HG03135 (cell line): ENCODE results near the gene DNAL1.
"Not testable (repeated sequence)": the region's sequence is repeated elsewhere in the genome, so short reads cannot be mapped to it uniquely, and the experiment has no call there.

Experiments
- ATAC-seq: cut with Tn5 transposase; IDR thresholded peaks from one replicate; pipeline ENCODE4 v1.9.1; 2021; ENCODE audit warnings: mild to moderate bottlenecking, moderate library complexity; ENCODE audit not compliant: unreplicated experiment

Gene DNAL1

GRCh38 chr14:73696466-73697400 lies 51.9 kb downstream of the DNAL1 start:
- ATAC-seq = peak; percentile 70

- ATAC-seq = no peak
Observed at GRCh38 chr14:73700325-73700724, 55.5 kb downstream of the DNAL1 start.

- not testable (repeated sequence) for ATAC-seq
Observed at GRCh38 chr14:73708076-73708475, 63.3 kb downstream of the DNAL1 start.

- ATAC-seq = no peak
Observed at GRCh38 chr14:73709904-73710469, 65.2 kb downstream of the DNAL1 start.

GRCh38 chr14:73710737-73711136 lies 66.0 kb downstream of the DNAL1 start:
- no peak for ATAC-seq

- ATAC-seq = no peak
Observed at GRCh38 chr14:73712071-73712506, 67.3 kb downstream of the DNAL1 start.

- ATAC-seq = no peak
Observed at GRCh38 chr14:73712540-73713180, 67.9 kb downstream of the DNAL1 start.

- ATAC-seq = no peak
Observed at GRCh38 chr14:73713206-73713802, 68.5 kb downstream of the DNAL1 start.

GRCh38 chr14:73713803-73714655 lies 69.2 kb downstream of the DNAL1 start, which contains the start of gene PNMA1:
Gene PNMA1 (minus strand): TSS chr14:73714384. CDS start chr14:73713639, 745 bp downstream.
- ATAC-seq = peak; percentile 67

GRCh38 chr14:73714656-73715081 lies 69.9 kb downstream of the DNAL1 start:
- ATAC-seq = no peak

GRCh38 chr14:73715707-73716106 lies 70.9 kb downstream of the DNAL1 start:
- no peak for ATAC-seq

GRCh38 chr14:73717266-73717665 lies 72.5 kb downstream of the DNAL1 start:
- no peak for ATAC-seq

GRCh38 chr14:73717711-73718417 lies 73.1 kb downstream of the DNAL1 start:
- no peak for ATAC-seq

- ATAC-seq = no peak
Observed at GRCh38 chr14:73718418-73719251, 73.8 kb downstream of the DNAL1 start.

GRCh38 chr14:73719361-73719760 lies 74.6 kb downstream of the DNAL1 start:
- no peak for ATAC-seq

GRCh38 chr14:73719791-73720190 lies 75.0 kb downstream of the DNAL1 start:
- ATAC-seq = no peak

- no peak for ATAC-seq
Observed at GRCh38 chr14:73720636-73721035, 75.8 kb downstream of the DNAL1 start.

- no peak for ATAC-seq
Observed at GRCh38 chr14:73721101-73721821, 76.5 kb downstream of the DNAL1 start.
